IPS-18a (cell line): ENCODE data around the gene TMEM134.

Experiments
- H3K27ac ChIP-seq: one replicate; pipeline ENCODE4 v1.5.1; 2013; ENCODE audit warnings: low read length
- H3K27me3 ChIP-seq: one replicate; pipeline ENCODE4 v1.6.1; 2013; ENCODE audit warnings: mild to moderate bottlenecking, low read length; ENCODE audit not compliant: control insufficient read depth, insufficient read depth
- H3K36me3 ChIP-seq: one replicate; pipeline ENCODE4 v1.6.1; 2013; ENCODE audit warnings: low read depth, low read length; ENCODE audit not compliant: control insufficient read depth
- H3K4me1 ChIP-seq: one replicate; pipeline ENCODE4 v1.6.1; 2013; ENCODE audit warnings: low read depth, low read length; ENCODE audit not compliant: control insufficient read depth
- H3K4me3 ChIP-seq: one replicate; pipeline ENCODE4 v1.5.1; 2013; ENCODE audit warnings: low read length
- H3K9ac ChIP-seq: one replicate; pipeline ENCODE4 v1.6.1; 2013; ENCODE audit warnings: mild to moderate bottlenecking, low read length, moderate library complexity
- H3K9me3 ChIP-seq: one replicate; pipeline ENCODE4 v1.6.1; 2013; ENCODE audit warnings: low read depth, low read length; ENCODE audit not compliant: control insufficient read depth

Gene TMEM134

DNA sequence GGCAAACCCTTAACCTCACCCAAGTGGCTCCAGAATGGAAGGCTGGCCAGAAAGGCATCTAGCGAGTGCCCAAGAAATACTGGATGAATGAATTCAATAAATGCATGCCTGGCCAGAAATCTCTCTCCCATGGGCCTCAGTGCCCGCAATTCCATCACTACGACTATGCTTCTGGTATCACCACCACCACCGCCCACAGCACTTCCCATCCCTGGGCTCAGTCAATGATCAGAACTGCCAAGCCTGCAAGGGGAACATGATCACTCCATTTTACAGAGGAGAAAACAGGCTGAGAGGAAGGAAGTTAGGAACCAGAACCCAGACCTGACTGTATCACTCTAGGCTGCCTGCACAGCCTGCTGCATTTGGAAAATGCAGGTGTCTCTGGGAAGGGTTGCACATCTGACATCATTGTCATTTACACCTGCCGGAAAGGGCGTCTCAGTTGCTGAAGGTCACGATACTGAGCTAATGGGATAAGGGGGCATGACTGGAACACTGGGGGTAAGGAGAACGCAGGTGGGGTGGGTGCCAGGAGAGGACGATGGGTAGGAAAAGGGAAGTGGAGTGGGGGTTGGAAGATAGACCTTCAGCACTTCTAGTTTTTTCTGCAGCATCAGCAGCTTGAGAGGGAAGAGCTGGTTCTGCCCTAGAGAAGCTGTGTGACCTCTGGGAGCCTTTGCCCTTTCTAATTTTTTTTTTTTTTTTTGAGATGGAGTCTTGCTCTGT lies 19.8 kb downstream of the TMEM134 start:
- H3K4me1 ChIP-seq: no peaks in the 10 kb centered on the region

DNA sequence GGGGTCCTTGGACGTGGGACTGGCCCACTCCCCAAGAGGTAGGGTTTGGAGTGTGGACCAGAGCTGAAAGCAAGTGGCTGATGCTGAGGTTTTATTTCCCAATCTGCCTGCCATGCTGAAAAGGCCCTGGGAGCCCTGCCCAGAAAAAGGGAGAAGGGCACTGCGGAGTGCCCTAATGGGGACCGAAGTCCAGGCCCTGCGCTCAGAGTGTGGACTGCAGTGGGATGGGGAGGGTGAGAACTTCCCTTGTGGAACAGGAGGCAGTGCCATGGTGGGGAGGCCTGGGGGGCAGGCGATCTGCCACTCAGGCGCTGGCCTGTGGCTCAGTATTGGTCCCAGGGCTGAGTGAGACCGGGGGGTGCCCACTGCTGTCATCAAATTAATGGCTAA lies 20.8 kb downstream of the TMEM134 start:
- Histone ChIP-seq H3K27me3 (no peaks in the 10 kb centered on the region), H3K4me1 (no peaks in the 10 kb centered on the region), H3K4me3 (no peak overlapping the region), H3K9ac (no peak overlapping the region), H3K27ac (no peak overlapping the region), H3K36me3 (no peaks in the 10 kb centered on the region), H3K9me3 (no peaks in the 10 kb centered on the region)

More for the DNA sequence above, 19.8 kb downstream of the TMEM134 start:
- Histone ChIP-seq H3K27ac (no peak overlapping the region), H3K4me3 (no peak overlapping the region), H3K9ac (no peak overlapping the region), H3K9me3 (no peaks in the 10 kb centered on the region), H3K27me3 (no peaks in the 10 kb centered on the region), H3K36me3 (no peaks in the 10 kb centered on the region)

DNA sequence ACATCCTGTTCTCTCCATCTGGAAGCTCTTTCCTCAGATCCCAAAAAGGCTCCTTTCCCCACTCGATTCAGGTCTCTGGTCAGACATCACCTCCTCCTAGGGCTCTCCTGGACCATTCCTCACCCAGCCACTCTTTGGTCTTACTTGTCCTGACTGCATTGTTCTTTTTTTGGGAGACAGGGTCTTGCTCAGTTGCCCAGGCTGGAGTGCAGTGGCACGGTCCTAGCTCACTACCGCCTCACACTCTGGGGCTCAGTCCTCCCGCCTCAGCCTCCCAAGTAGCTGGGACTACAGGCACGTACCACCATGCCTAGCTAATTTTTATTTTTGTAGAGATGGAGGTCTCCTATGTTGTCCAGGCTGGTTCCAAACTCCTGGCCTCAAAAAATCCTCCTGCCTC lies 23.5 kb downstream of the TMEM134 start:
- no peaks in the 10 kb centered on the region for H3K4me1 ChIP-seq
- peaks cover 3% of the 10 kb centered on the region for H3K36me3 ChIP-seq
- H3K27ac ChIP-seq: no peak overlapping the region
- no peaks in the 10 kb centered on the region for H3K9me3 ChIP-seq
- H3K4me3 ChIP-seq: no peak overlapping the region
- no peak overlapping the region for H3K9ac ChIP-seq
- no peaks in the 10 kb centered on the region for H3K27me3 ChIP-seq

DNA sequence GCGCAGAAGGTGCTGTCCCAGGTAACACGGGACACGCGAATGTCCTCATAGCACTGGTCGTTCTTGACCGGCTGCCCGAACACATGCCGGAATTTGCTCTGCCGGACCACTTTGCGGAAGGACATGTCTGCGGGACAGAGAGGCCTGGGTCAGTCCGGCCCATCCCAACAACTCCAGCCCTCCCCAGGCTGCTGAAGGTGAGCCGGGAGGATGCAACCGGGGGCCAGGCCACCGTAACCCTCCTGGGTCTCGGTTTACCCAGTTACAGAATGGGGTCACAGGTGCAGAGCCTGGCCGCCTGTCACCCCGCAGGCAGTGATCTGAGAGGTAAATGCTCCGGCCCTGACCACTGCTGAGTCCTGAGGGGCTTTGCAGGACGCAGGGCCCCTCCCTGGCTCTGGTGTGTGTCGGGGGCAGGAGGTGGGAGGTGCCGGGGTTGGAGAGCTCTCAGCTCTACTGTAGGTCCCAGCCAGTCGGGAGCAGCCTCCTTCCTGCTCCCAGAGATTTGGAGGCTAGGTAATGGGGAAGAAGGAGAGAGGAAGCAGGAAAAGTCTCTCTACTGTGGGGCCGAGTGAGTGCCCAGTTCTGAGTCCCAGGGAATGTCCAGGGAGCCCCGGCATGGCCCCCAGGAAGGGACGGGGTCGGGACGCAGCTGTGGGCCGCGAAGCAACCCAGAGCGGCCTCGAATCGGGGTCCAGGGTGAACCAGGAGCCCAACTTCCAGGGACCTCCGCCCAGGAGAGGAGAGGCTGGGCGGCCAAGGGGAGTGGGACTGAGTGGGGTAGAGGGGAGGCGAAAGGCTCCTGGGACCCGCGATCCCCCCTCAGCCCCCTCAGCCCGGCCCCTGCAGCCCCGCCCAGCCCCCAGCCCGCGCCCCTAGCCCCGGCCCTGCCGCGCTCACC lies 26.3 kb downstream of the TMEM134 start:
- Histone ChIP-seq H3K36me3 (peaks cover 8% of the 10 kb centered on the region), H3K9me3 (no peaks in the 10 kb centered on the region), H3K27ac (no peak overlapping the region), H3K27me3 (no peaks in the 10 kb centered on the region), H3K4me1 (no peaks in the 10 kb centered on the region), H3K9ac (peak overlapping the region; percentile 56), H3K4me3 (peak overlapping the region; percentile 77)

DNA sequence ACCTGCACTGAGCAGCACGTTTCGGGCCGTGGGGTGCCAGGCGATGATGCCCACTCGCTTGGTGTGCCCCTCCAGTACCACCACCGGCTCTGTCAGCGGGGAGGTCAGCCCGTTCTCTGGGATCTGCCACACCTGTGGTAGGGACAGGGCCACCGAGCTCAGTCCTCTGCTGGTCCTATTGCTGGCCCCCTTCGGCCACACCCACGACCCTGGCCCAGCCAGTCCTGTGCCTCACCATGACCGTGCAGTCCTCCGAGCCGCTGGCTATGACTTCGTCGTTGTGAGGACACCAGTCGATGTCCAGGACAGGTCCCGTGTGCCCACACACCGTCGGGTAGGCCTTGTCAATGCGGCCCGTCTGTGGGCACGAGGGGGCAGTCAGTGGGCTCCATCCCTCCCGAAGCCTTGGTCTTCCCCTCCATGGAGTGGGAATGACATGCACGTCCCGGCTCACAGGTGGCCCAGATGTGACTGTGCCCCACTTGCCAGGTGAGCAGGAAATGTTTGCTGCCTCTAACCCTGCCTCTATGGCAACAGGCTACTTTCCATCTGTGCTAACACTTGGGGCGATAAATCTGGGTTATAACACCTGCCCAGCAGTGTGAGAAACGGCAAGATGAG lies 27.2 kb downstream of the TMEM134 start:
- H3K27me3 ChIP-seq: no peaks in the 10 kb centered on the region
- no peaks in the 10 kb centered on the region for H3K9me3 ChIP-seq
- H3K9ac ChIP-seq: no peak overlapping the region
- H3K36me3 ChIP-seq: peaks cover 11% of the 10 kb centered on the region
- no peaks in the 10 kb centered on the region for H3K4me1 ChIP-seq
- H3K27ac ChIP-seq: no peak overlapping the region
- no peak overlapping the region for H3K4me3 ChIP-seq

DNA sequence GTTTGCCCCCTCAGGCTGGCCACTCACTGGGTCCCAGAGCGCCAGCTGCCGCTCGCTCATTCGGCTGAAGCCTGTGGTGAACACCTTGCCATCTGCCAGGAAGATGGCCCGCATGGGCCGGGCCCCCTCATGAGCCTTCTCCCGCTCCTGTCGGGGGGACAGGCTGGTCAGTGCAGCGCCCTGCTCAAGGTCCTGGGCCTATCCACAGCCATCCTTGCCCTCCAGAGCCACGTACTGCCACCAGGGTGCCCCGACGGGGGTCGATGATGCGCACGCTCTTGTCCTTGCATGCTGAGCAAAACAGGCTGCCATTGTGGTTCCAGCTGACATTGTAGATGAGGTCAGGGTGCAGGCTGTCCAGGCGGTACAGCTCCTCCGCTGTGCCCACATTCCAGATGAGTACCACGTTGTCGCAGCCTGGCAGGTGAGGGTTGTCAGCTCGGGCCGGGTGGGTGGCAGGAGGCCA lies 27.9 kb downstream of the TMEM134 start:
- Histone ChIP-seq H3K27ac (no peak overlapping the region), H3K9me3 (no peaks in the 10 kb centered on the region), H3K4me3 (no peak overlapping the region), H3K27me3 (no peaks in the 10 kb centered on the region), H3K36me3 (peaks cover 11% of the 10 kb centered on the region), H3K9ac (no peak overlapping the region), H3K4me1 (no peaks in the 10 kb centered on the region)

DNA sequence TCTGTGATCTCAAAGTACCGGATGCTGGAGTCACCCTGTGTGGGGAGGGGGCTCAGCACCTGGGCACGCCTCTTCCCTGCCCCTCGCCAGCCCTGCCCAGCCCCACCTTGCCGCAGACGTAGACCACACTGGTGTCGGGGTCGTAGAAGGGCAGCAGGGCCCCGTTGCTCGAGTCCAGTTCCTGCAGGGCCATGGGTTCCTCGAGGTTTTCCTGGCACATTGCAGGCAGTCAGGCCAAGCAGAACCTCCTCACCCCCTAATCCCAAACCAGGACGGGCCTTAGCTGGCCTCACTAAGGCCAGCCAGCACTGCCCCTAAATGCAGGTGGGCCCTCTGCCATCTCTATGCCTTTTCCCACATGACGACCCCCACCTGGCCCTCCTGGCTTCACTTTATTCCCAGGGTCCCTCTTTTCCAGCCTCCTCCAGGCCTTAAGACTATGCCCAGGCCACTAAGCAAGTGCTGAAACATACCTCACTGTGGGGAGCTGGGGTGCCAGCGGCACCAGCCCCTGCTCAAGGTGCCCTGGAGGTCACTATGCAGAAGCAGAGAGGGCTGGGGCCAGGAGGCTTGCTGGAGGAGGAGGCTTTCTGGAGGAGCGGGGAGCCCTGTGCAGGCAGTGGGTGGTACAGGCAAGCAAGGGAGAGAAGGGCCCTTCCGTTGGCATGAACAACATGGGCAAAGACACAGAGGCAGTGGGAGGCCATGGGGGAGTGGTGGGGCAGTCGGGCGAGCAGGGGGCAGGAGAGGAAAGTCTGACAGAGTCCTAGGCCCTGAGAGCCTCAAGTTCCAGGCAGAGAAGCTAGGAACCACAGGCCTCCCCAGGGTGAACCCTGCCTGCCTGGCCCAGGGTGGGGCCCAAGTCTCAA lies 28.6 kb downstream of the TMEM134 start:
- H3K9me3 ChIP-seq: no peaks in the 10 kb centered on the region
- no peak overlapping the region for H3K4me3 ChIP-seq
- H3K4me1 ChIP-seq: no peaks in the 10 kb centered on the region
- H3K27ac ChIP-seq: no peak overlapping the region
- no peak overlapping the region for H3K9ac ChIP-seq
- H3K36me3 ChIP-seq: peaks cover 11% of the 10 kb centered on the region
- no peaks in the 10 kb centered on the region for H3K27me3 ChIP-seq

DNA sequence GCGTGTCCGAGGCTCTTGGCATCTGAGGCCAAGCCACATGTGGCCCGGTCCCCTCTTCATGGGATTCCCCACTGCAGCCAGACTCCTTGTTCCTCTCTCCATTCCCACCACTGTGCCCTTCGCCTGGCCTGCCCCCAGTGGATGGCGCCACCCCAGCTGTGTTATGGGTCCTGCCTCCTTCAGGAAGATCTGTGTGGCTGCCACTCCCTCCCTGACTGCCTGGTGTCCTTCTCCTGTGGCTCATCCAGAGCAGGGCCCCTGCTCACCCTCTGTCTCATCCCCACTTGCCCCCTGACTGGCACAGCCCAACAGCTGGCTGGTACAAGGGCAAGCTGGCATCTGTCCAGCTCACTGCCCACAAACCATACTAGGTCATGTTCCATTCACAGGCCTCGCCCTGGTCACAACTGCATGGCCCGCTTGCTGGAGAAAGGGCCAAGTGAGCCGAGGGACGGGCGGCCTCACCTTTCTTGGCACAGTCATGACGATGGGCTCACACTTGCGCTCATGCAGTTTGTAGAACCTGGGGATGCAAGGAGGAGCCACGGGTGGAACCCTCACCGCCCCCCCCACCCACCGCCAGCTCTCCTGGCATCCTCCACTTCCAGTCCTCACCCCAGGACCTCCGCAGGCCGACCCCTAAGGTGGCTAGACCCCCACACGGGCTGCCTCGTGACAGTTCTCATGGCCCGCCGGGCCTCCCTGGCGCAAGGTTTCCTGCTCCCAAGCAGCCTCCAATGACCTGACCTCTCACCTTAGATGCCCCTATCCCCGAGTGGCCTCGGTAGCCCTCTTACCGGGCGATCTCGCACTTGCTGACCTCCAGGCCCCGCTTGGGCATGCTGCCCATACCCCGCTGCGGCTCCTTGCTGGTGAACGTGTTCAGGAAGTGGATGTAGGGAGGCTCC lies 29.5 kb downstream of the TMEM134 start:
- H3K36me3 ChIP-seq: peaks cover 13% of the 10 kb centered on the region
- no peaks in the 10 kb centered on the region for H3K27me3 ChIP-seq
- no peak overlapping the region for H3K9ac ChIP-seq
- H3K9me3 ChIP-seq: no peaks in the 10 kb centered on the region
- no peaks in the 10 kb centered on the region for H3K4me1 ChIP-seq
- H3K4me3 ChIP-seq: no peak overlapping the region
- no peak overlapping the region for H3K27ac ChIP-seq

DNA sequence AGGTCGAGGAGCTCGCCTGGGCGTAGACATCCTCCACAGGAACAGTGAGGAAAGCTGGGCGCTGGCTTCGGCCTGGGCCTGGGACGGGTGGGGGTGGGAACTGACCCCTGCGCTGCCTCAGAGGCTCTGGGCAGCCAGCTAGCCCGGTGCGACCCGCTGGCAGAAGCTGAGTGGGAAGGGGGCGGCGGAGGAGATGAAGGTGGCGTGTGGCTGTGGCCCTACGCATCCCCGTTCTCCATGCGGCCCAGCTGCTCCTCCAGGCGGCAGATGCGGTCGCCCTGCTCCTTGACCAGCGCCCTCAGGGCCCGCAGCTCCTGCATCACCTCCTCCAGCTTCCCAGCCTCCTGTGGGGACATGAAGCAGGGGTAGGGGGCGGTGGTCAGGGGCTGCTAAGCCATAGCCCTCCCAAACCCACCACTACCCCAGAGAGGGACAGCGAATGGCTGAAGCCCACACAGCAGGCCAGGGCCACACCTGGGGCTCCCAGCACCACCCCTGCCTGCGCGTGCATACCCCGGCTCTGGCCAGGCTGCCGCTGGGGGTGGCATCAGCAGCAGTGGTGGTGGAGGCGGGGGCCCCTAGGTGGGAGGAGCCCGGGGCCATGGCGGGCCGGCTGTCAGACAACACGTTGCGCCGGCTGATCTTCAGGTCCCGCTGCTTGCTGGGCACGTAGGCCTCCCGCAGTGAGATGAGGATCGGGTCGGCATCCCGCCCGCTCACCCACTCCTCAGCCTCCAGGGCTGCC lies 30.7 kb downstream of the TMEM134 start:
- H3K27ac ChIP-seq: no peak overlapping the region
- no peak overlapping the region for H3K4me3 ChIP-seq
- no peaks in the 10 kb centered on the region for H3K27me3 ChIP-seq
- H3K36me3 ChIP-seq: peaks cover 23% of the 10 kb centered on the region
- H3K9ac ChIP-seq: no peak overlapping the region
- no peaks in the 10 kb centered on the region for H3K9me3 ChIP-seq
- no peaks in the 10 kb centered on the region for H3K4me1 ChIP-seq

DNA sequence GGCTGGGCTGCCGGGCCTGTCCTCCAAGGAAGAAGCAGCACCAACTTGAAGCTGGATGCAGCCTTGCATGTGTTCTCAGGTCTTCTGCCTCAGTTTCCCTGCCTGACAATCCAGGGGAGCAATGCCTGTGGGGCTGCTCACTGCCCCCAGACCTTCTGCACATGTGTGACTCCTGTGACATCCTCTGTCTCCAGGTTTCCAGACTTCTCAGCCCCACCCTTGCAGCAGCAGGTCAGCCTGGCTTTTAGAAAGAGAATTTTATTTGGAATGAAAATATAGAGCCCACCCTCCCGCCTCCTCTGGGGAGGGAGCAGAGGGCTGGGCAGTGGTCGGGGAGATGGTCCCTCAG lies 31.3 kb downstream of the TMEM134 start:
- Histone ChIP-seq H3K9me3 (no peaks in the 10 kb centered on the region), H3K9ac (no peak overlapping the region), H3K4me1 (no peaks in the 10 kb centered on the region), H3K27ac (no peak overlapping the region), H3K4me3 (no peak overlapping the region), H3K36me3 (peaks cover 28% of the 10 kb centered on the region), H3K27me3 (no peaks in the 10 kb centered on the region)
